ENCODE data around the gene SAMD3. TPM values are rescaled to one million over a fixed set of nuclear protein-coding genes. Genes with fewer than 3 reads are reported as not detected.

The SAMD3 gene
- total RNA-seq, 1 experiment from 2014 or later: 1.5 TPM

DNA sequence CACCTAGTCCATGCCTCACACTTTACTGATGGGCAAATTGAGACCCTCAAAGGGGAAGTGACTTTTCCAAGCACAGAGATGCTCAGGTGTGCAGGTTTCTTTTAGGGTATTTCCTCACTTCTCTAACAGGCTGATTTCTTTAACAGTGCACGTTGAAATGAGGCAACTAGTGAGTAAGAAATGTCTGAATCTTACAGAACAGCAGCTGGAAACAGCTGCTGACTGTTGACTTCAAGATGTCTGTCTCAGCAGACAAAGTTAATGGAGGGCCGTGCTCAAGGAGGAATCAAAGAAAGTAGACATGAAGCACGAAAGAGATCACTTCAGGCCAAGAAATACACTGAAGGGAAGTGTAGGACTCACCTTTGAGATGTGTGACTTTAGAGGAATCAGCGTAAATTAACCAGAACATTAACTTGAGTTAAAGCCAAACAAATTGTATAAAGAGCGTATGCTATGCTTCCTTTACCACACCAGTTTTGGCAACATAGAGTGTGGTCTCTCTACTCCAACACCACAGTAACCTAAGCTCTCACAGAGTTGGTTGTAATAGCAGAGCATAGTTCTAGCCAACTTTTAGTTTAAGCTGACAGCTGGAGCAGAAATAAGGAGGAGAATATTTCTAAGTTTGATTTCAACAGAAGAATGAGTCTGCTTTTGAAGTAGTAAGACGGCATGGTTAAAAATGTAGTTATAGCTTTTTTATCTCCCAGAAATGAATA is 60.9 kb downstream of the SAMD3 start:
- no peak overlapping the region for H3K4me3 ChIP-seq (ENCODE audit: low read depth, low read length)
- CTCF ChIA-PET: no interaction called here
- POLR2A ChIA-PET: no interaction called here
- DNase-seq: no peak
- TF ChIP-seq, protein P1, sequence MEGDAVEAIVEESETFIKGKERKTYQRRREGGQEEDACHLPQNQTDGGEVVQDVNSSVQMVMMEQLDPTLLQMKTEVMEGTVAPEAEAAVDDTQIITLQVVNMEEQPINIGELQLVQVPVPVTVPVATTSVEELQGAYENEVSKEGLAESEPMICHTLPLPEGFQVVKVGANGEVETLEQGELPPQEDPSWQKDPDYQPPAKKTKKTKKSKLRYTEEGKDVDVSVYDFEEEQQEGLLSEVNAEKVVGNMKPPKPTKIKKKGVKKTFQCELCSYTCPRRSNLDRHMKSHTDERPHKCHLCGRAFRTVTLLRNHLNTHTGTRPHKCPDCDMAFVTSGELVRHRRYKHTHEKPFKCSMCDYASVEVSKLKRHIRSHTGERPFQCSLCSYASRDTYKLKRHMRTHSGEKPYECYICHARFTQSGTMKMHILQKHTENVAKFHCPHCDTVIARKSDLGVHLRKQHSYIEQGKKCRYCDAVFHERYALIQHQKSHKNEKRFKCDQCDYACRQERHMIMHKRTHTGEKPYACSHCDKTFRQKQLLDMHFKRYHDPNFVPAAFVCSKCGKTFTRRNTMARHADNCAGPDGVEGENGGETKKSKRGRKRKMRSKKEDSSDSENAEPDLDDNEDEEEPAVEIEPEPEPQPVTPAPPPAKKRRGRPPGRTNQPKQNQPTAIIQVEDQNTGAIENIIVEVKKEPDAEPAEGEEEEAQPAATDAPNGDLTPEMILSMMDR (IDR thresholded peaks at IDR 0.05; ENCODE audit: insufficient read depth in 1 of 2, low read depth in 1 of 2, low read length in 1 of 2, severe bottlenecking in 1 of 2, unreplicated experiment in 1 of 2): no peak
- no peaks in the 10 kb centered on the region for H3K9me3 ChIP-seq
- Mint-ChIP-seq H3K36me3 (ENCODE audit: insufficient read depth, unreplicated experiment) (no peaks in the 10 kb centered on the region), H3K27me3 (ENCODE audit: insufficient read depth, unreplicated experiment) (peaks cover 4% of the 10 kb centered on the region), H3K9me3 (ENCODE audit: unreplicated experiment) (no peaks in the 10 kb centered on the region), H3K27ac (ENCODE audit: unreplicated experiment) (no peak overlapping the region), H3K4me1 (ENCODE audit: low read depth, unreplicated experiment) (no peaks in the 10 kb centered on the region), H3K4me3 (ENCODE audit: unreplicated experiment) (no peak overlapping the region)
- no peaks in the 10 kb centered on the region for H3K36me3 ChIP-seq (ENCODE audit: control insufficient read depth, insufficient read depth, low read length)
- intact Hi-C loops (cut with micrococcal nuclease; ENCODE audit: unreplicated experiment): no loop called here
- H3K27me3 ChIP-seq (replicated peaks; ENCODE audit: control insufficient read depth, insufficient read depth, low read length): no peaks in the 10 kb centered on the region
- no TSS peak for BruUV-seq (replicated peaks)
- no peaks in the 10 kb centered on the region for H3K4me1 ChIP-seq

DNA sequence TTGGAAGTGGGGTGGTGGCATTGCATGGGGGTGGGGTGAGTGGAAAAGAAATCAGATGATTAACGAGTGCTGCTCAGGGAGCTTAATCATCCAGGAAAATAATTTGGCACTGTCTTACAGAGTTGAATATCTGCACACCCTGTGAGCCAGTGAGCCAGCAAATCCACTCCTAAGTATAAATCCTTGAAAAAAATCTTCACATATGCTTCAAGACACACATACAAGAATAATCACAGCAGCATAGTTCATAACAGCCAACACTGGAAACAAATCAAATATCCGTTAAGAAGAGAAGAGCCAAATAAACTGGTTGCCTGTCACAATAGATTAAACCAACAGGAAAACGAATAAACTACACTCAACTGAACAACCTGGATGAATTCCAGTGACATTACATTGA is 62.8 kb downstream of the SAMD3 start:
- Histone ChIP-seq H3K4me1 (no peaks in the 10 kb centered on the region), H3K4me3 (ENCODE audit: low read depth, low read length) (no peak overlapping the region), H3K9me3 (no peaks in the 10 kb centered on the region), H3K36me3 (ENCODE audit: control insufficient read depth, insufficient read depth, low read length) (no peaks in the 10 kb centered on the region), H3K27me3 (replicated peaks; ENCODE audit: control insufficient read depth, insufficient read depth, low read length) (no peaks in the 10 kb centered on the region)
- intact Hi-C loops (cut with micrococcal nuclease; ENCODE audit: unreplicated experiment): no loop called here
- Mint-ChIP-seq H3K4me3 (ENCODE audit: unreplicated experiment) (no peak overlapping the region), H3K36me3 (ENCODE audit: insufficient read depth, unreplicated experiment) (no peaks in the 10 kb centered on the region), H3K9me3 (ENCODE audit: unreplicated experiment) (no peaks in the 10 kb centered on the region), H3K27me3 (ENCODE audit: insufficient read depth, unreplicated experiment) (no peaks in the 10 kb centered on the region), H3K27ac (ENCODE audit: unreplicated experiment) (no peak overlapping the region), H3K4me1 (ENCODE audit: low read depth, unreplicated experiment) (no peaks in the 10 kb centered on the region)
- TF ChIP-seq, protein P1 (IDR thresholded peaks at IDR 0.05; ENCODE audit: insufficient read depth in 1 of 2, low read depth in 1 of 2, low read length in 1 of 2, severe bottlenecking in 1 of 2, unreplicated experiment in 1 of 2): no peak
- ChIA-PET CTCF (no interaction called here), POLR2A (no interaction called here)
- no peak for DNase-seq
- BruUV-seq (replicated peaks): no TSS peak

DNA sequence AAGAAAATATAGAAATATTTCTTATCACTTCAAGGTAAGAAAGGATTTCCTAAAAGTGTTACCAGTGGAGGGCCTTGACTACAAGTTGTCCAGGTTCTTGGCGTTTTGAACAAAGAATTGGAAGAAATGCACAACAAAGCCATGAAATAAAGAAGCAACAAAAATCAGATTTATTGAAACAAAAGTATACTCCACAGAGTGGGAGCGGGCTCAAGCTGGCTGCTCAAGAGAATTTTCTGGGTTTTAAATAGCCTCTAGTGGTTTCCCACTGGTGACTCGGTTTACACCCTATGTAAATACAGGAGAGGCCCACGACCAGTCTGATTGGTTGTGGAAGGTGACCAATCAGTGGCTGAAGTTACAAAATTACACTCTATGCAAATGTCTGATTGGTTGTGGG is 64.2 kb downstream of the SAMD3 start:
- no peaks in the 10 kb centered on the region for H3K36me3 Mint-ChIP-seq (ENCODE audit: insufficient read depth, unreplicated experiment)
- H3K4me3 ChIP-seq (ENCODE audit: low read depth, low read length): no peak overlapping the region
- H3K9me3 ChIP-seq: no peaks in the 10 kb centered on the region
- ChIA-PET POLR2A (no interaction called here), CTCF (no interaction called here)
- H3K36me3 ChIP-seq (ENCODE audit: control insufficient read depth, insufficient read depth, low read length): no peaks in the 10 kb centered on the region
- BruUV-seq (replicated peaks): no TSS peak
- no peak overlapping the region for H3K4me3 Mint-ChIP-seq (ENCODE audit: unreplicated experiment)
- no peaks in the 10 kb centered on the region for H3K4me1 ChIP-seq
- H3K27ac Mint-ChIP-seq (ENCODE audit: unreplicated experiment): no peak overlapping the region
- H3K27me3 Mint-ChIP-seq (ENCODE audit: insufficient read depth, unreplicated experiment): no peaks in the 10 kb centered on the region
- no peaks in the 10 kb centered on the region for H3K9me3 Mint-ChIP-seq (ENCODE audit: unreplicated experiment)
- intact Hi-C loops (cut with micrococcal nuclease; ENCODE audit: unreplicated experiment): no loop called here
- no peak for DNase-seq
- H3K4me1 Mint-ChIP-seq (ENCODE audit: low read depth, unreplicated experiment): no peaks in the 10 kb centered on the region
- TF ChIP-seq, protein P1 (IDR thresholded peaks at IDR 0.05; ENCODE audit: insufficient read depth in 1 of 2, low read depth in 1 of 2, low read length in 1 of 2, severe bottlenecking in 1 of 2, unreplicated experiment in 1 of 2): no peak
- no peaks in the 10 kb centered on the region for H3K27me3 ChIP-seq (replicated peaks; ENCODE audit: control insufficient read depth, insufficient read depth, low read length)
